Type B pancreatic cell (in vitro differentiated cells): ENCODE results near the gene ADAT1. TPM values are rescaled to one million over a fixed set of nuclear protein-coding genes. Genes with fewer than 3 reads are reported as not detected.
A peak's percentile ranks its signal among the peaks of the same experiment; 100 is the strongest.

Source experiments
- DNase-seq: peaks from one replicate; pipeline ENCODE4 v3.0.0; 2021; ENCODE audit warnings: mixed read lengths; ENCODE audit not compliant: unreplicated experiment; ENCODE audit errors: extremely low spot score
- H3K27ac Mint-ChIP-seq: 2 replicates; pipeline ENCODE4 v1.8.0; 2021; ENCODE audit warnings: mild to moderate bottlenecking, mixed read lengths
- H3K27me3 Mint-ChIP-seq: 2 replicates; pipeline ENCODE4 v1.8.0; 2021; ENCODE audit warnings: mixed read lengths
- H3K36me3 Mint-ChIP-seq: 2 replicates; pipeline ENCODE4 v1.8.0; 2021; ENCODE audit warnings: mixed read lengths
- H3K4me1 Mint-ChIP-seq: one replicate; pipeline ENCODE4 v1.8.0; 2021; ENCODE audit warnings: mixed read lengths; ENCODE audit not compliant: unreplicated experiment
- H3K4me3 Mint-ChIP-seq: 2 replicates; pipeline ENCODE4 v1.8.0; 2021; ENCODE audit warnings: mild to moderate bottlenecking, mixed read lengths
- H3K9me3 Mint-ChIP-seq: 2 replicates; pipeline ENCODE4 v1.8.0; 2021; ENCODE audit warnings: mixed read lengths
- long read RNA-seq: library from polyadenylated mRNA; unstranded; transcript quantifications from one replicate; pipeline ENCODE4 v2.0.0, GENCODE V29; 2020
- total RNA-seq: library from RNA; stranded (reverse); gene quantifications from 2 replicates; pipeline ENCODE4 v1.2.1, GENCODE V29; 2021; ENCODE audit warnings: low replicate concordance
- TF ChIP-seq, protein P1 (sequence below): fragments of 200-600 bp; sonication (generic); conservative IDR thresholded peaks from 2 replicates; pipeline ENCODE4 v1.5.0; 2021; ENCODE audit warnings: antibody characterized with exemption, mild to moderate bottlenecking

ADAT1 gene
- total RNA-seq = 39.6 and 51.9 TPM in 2 replicates
- long read RNA-seq, transcript ADAT1-201 (11 exons, 1,869 nt) = major isoform, 22 of 46 reads
- long read RNA-seq, partial matches to known transcripts = 16 of 46 reads
- long read RNA-seq, other reads (novel, unspliced or antisense) = 5 of 46 reads

DNA sequence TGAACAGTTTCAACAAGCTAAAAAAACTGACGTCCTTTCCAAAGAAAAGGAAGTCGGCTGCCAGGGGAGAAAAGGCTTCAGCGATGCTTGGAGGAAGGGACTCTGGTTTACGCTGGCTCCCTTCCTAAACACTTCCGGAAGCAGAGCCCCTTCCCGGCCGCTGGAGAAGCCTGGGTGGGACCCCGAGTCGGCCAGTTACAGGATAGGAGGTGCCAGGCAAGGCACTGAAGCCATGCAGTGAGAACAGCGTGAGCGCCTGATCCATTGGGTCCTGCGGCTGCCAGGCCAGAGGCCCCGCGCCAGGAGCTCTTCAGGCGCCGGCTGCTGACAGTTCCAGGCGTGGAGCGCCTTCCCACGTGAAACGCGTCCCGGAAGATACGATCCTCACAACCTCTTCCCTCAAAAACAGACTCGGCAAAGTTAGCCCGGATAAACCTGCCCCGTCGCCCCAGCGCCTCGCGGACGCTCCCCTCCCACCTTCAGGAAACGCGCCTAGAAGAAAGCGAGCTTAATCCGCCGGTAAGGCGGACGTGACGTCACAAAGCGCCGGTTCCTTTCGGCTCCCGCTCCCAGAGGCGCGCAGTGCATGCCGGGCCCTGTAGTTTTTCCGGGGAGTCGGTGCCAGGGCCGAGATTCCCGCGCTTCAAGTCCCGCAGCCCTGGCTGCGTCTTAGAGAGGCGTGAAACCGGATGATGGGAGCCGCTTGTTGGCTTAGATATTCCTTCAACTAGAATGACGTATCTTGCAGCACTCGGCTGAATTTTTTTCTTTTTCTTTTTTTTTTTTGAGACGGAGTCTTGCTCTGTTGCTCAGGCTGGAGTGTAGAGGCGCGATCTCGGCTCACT lies at the start of gene ADAT1:
Gene ADAT1, minus strand, starts transcription at position 521 of the 845 bp plus-strand sequence. CDS start 2,482 bp downstream, outside the sequence.
- TF ChIP-seq, protein P1, sequence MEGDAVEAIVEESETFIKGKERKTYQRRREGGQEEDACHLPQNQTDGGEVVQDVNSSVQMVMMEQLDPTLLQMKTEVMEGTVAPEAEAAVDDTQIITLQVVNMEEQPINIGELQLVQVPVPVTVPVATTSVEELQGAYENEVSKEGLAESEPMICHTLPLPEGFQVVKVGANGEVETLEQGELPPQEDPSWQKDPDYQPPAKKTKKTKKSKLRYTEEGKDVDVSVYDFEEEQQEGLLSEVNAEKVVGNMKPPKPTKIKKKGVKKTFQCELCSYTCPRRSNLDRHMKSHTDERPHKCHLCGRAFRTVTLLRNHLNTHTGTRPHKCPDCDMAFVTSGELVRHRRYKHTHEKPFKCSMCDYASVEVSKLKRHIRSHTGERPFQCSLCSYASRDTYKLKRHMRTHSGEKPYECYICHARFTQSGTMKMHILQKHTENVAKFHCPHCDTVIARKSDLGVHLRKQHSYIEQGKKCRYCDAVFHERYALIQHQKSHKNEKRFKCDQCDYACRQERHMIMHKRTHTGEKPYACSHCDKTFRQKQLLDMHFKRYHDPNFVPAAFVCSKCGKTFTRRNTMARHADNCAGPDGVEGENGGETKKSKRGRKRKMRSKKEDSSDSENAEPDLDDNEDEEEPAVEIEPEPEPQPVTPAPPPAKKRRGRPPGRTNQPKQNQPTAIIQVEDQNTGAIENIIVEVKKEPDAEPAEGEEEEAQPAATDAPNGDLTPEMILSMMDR = no peak
- no peaks in the 10 kb centered on the region for H3K27me3 Mint-ChIP-seq
- H3K9me3 Mint-ChIP-seq = no peaks in the 10 kb centered on the region
- DNase-seq = peak; percentile 97
- H3K27ac Mint-ChIP-seq = peak within 1 kb of the TSS; percentile 98
- H3K36me3 Mint-ChIP-seq = peaks cover 20% of the 10 kb centered on the region
- peak within 1 kb of the TSS; percentile 97 for H3K4me3 Mint-ChIP-seq
- H3K4me1 Mint-ChIP-seq = peaks cover 12% of the 10 kb centered on the region

DNA sequence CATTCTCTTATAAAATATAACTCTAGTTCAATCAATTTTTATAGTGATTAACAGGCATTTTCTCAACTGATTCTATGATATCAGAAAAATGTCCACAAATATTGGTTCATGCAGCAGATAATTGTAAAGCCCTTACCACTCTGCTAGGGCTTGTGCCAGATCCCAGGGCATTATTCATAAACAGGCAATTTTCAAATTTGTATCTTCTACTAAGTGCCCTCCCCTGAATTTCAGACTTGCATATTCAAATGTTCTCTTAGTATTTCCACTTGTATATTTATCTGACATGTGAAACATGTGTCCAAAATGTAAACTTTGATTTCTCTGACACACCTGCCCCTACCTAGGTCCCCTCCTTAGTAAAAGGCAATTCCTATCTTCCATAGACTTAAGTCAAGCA lies 44.4 kb upstream of the ADAT1 start:
- H3K36me3 Mint-ChIP-seq = no peaks in the 10 kb centered on the region
- H3K4me3 Mint-ChIP-seq = no peak overlapping the region
- no peak for DNase-seq
- H3K4me1 Mint-ChIP-seq = no peaks in the 10 kb centered on the region
- no peak overlapping the region for H3K27ac Mint-ChIP-seq
- no peaks in the 10 kb centered on the region for H3K27me3 Mint-ChIP-seq
- H3K9me3 Mint-ChIP-seq = peaks cover 4% of the 10 kb centered on the region
- TF ChIP-seq, protein P1 = no peak

DNA sequence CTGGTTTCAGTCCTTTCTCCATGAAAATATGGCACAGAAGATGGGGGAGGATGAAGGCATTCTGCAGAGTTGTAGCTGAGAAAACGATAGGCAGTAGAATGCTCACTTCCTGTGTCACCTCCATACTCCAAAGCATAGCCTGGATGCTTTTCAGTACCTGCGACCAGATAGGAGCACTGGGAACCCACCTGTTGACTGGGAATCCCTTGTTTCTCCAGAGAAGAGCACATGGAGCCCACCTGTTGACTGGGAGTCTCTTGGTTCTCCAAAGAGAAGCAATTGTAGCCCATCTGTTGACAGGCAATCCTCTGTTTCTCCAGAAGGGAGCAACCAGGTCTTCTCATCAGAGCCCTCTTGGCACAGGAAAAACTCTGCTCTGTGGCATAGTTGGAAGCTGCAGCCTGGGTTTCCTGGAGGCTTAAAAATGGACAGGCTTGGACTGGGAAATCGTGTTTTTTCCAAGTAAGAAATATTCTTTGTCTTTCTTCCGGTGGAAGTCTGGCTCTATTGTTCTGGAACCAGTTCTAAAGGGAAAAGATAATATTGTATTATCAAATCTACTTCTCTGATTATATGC lies 37.7 kb upstream of the ADAT1 start:
- peaks cover 1% of the 10 kb centered on the region for H3K9me3 Mint-ChIP-seq
- TF ChIP-seq, protein P1 = no peak
- H3K4me3 Mint-ChIP-seq = no peak overlapping the region
- H3K36me3 Mint-ChIP-seq = peaks cover 21% of the 10 kb centered on the region
- no peak for DNase-seq
- H3K27me3 Mint-ChIP-seq = no peaks in the 10 kb centered on the region
- H3K27ac Mint-ChIP-seq = no peak overlapping the region
- H3K4me1 Mint-ChIP-seq = no peaks in the 10 kb centered on the region

DNA sequence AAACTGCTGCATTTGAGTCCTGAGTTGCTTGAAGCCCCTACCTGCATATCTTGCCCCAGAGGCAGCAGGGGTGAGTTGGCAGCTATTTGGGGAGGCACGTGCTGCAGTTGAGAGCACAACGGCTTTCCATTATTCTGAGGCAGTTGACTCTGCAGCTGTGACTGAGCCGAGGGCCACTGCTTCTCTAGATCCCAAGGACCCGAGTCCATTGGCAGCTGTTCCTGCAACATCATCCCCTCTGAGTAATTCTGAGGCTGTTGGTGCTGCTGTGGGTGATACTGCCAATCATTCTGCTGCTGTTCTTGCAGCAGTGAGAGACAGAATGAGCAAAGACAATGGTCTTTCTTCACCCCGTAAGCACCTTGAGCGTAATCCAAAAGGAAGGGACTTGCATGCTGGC lies 37.2 kb upstream of the ADAT1 start:
- TF ChIP-seq, protein P1 = no peak

GRCh38 chr16:75658175-75658574 lies 35.1 kb upstream of the ADAT1 start:
- Mint-ChIP-seq H3K9me3 (no peaks in the 10 kb centered on the region), H3K27ac (no peak overlapping the region), H3K4me1 (no peaks in the 10 kb centered on the region), H3K36me3 (peaks cover 27% of the 10 kb centered on the region), H3K27me3 (no peaks in the 10 kb centered on the region), H3K4me3 (no peak overlapping the region)
- TF ChIP-seq, protein P1 = no peak
- DNase-seq = no peak

More for the DNA sequence above, 37.2 kb upstream of the ADAT1 start:
- H3K4me3 Mint-ChIP-seq = no peak overlapping the region
- H3K4me1 Mint-ChIP-seq = no peaks in the 10 kb centered on the region
- no peaks in the 10 kb centered on the region for H3K27me3 Mint-ChIP-seq
- H3K36me3 Mint-ChIP-seq = peaks cover 23% of the 10 kb centered on the region
- no peak overlapping the region for H3K27ac Mint-ChIP-seq
- DNase-seq = no peak
- no peaks in the 10 kb centered on the region for H3K9me3 Mint-ChIP-seq
